NCI-H2227 treated with DMSO at 0.1 percent for 48 hours (cell line): ENCODE results near the gene SLC41A3.
"Not testable (repeated sequence)": the region's sequence is repeated elsewhere in the genome, so short reads cannot be mapped to it uniquely, and the experiment has no call there.

Experiments used
- DNase-seq: peaks from one replicate; lab custom pipeline; 2025; lab: John Stamatoyannopoulos, UW

The SLC41A3 gene

DNA sequence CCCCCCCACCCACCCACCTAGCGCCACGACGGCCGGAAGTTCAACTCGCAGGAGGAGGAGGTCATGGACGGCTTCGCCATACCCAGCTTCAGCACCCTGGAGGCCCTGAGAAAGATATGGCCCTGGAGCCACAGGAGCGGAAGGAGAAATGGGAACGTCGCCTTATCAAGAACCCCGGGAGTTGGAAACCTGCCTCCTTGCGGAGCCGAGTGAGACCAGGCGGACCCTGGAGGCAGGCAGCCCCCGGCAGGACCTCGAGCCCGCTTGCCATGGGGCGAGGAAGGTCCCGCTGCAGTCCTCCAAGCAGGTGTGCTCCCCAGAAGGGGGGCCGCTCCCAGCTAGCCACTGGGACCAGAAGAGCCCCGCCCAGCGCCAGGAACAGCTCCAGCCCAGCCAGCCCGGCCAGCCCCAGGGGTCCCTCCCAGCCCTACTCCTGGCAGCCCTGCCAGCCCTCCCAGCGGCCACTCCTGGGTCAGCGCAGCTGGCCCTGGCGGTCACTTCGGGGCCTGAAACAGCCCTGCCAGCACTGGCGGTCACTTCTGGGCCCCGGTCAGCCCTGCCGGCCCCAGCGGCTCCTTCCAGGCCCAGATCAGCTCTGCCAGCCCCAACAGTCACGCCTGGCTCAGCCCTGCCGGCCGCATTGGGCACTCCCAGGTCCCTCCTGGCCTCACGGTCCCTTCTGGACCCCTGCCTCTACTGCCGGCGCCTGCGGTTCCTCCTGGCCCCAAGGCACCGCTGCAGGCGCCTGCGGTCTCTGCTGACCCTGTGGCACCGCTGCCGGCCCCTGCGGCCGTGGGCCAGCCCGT lies 125.2 kb downstream of the SLC41A3 start:
- DNase-seq = no peak

DNA sequence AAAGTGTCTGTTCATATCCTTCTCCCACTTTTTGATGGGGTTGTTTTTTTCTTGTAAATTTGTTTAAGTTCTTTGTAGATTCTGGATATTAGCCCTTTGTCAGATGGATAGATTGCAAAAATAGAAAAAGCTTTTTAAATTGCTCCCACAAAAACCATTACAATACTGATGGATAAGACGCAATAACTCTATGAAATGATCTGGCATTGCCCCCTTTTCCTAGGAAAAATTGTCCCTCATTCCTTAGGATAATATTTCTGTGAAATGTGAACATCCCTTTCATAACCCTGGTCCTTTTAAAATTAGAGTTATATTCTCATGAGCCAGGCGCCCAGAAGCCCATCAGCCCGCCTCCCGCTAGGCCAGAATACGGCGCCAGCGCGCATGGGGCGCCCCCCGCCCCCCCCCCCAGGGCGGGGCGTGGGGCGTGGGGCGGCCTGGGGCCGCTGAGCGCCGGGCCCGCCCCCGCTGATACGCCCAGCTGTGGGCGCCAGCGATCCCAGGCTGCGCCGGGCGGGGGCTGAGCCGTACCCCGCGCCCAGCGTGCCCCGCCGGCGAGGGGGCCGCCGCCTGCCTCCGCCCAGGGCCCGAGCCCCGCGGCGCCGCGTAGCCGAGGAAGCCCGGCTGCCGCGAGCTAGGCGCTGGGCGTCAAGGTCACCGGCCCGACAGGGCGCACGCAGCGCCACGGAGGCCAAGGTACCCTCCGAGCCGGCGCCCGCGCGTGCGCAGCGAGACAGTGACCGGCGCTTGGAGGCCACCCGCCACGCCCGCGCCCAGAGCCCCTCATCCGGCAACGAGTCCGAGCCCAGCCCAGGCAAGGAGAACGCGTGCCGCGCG lies 126.0 kb downstream of the SLC41A3 start:
- no peak for DNase-seq

DNA sequence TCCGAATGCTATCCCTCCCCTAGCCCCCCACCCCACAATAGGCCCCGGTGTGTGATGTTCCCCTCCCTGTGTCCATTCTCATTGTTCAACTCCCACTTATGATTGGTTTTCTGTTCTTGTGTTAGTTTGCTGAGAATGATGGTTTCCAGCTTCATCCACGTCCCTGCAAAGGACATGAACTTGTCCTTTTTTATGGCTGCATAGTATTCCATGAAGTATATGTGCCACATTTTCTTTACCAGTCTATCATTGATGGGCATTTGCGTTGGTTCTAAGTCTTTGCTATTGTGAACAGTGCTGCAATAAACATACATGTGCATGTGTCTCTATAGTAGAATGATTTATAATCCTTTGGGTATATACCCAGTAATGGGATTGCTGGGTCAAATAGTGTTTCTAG lies 126.9 kb downstream of the SLC41A3 start:
- DNase-seq = not testable (repeated sequence)
